HL-60 (cell line): Measurements from ENCODE around the gene ENPP3.

Experiments
- DNase-seq, 2 experiments: peaks; one replicate each; pipeline ENCODE4 v3.0.0-alpha.2; 2010 to 2020; ENCODE audit warnings: low read depth in 1 of 2, low spot score in 1 of 2
- H3K27ac ChIP-seq: fragments of 250-450 bp; sonication (Bioruptor Pico); replicated peaks from 2 replicates; pipeline ENCODE4 v1.5.1; 2020; ENCODE audit warnings: mild to moderate bottlenecking, moderate library complexity
- H3K27me3 ChIP-seq: fragments of 250-450 bp; sonication (Bioruptor Pico); 2 replicates; pipeline ENCODE4 v1.5.1; 2021; ENCODE audit warnings: mild to moderate bottlenecking, moderate library complexity; ENCODE audit not compliant: insufficient read depth, poor library complexity, severe bottlenecking
- H3K4me3 ChIP-seq: replicated peaks from 2 replicates; pipeline ENCODE4 v1.5.1; 2011; ENCODE audit warnings: mild to moderate bottlenecking, control low read depth, low read length; ENCODE audit not compliant: insufficient read depth
- GABPA ChIP-seq: IDR thresholded peaks from 2 replicates; pipeline ENCODE4 v1.6.1; 2012; ENCODE audit warnings: low read depth
- POLR2AphosphoS5 ChIP-seq: IDR thresholded peaks from 2 replicates; pipeline ENCODE4 v1.6.1; 2012; ENCODE audit warnings: low read depth
- SPI1 ChIP-seq: IDR thresholded peaks from 2 replicates; pipeline ENCODE4 v1.6.1; 2012; ENCODE audit warnings: low read depth, mild to moderate bottlenecking, borderline replicate concordance
- TF ChIP-seq, protein P1 (sequence below): IDR thresholded peaks from one replicate; pipeline ENCODE4 v1.5.1; 2011; ENCODE audit warnings: low read length, control low read depth, inconsistent platforms; ENCODE audit not compliant: insufficient read depth
- TF ChIP-seq, protein P2 (sequence below): IDR thresholded peaks from 2 replicates; pipeline ENCODE4 v1.6.1; 2012; ENCODE audit warnings: low read depth; ENCODE audit not compliant: insufficient replicate concordance

The ENPP3 gene

DNA sequence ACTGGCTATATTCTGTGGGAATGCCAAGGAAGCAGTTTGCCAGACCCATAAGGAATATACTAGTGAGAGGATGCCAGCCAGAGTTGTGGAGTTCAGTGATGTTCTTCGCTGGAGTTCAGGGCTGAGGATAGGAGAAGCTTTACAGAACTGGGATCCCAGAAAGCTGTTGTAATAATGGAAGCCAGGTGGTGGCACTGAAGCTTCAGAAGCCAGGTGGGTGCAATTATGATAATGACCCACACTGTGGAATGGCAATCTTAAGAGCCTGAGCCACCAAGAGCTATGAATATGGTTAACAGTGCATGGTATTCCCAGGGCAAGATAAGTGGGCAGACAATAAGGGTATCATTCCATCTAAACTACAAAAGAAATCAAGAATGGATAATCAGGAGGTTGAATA is 145.7 kb downstream of the ENPP3 start:
- no peaks in the 10 kb centered on the region for H3K27me3 ChIP-seq
- H3K27ac ChIP-seq, result no peak overlapping the region
- TF ChIP-seq, protein P1, sequence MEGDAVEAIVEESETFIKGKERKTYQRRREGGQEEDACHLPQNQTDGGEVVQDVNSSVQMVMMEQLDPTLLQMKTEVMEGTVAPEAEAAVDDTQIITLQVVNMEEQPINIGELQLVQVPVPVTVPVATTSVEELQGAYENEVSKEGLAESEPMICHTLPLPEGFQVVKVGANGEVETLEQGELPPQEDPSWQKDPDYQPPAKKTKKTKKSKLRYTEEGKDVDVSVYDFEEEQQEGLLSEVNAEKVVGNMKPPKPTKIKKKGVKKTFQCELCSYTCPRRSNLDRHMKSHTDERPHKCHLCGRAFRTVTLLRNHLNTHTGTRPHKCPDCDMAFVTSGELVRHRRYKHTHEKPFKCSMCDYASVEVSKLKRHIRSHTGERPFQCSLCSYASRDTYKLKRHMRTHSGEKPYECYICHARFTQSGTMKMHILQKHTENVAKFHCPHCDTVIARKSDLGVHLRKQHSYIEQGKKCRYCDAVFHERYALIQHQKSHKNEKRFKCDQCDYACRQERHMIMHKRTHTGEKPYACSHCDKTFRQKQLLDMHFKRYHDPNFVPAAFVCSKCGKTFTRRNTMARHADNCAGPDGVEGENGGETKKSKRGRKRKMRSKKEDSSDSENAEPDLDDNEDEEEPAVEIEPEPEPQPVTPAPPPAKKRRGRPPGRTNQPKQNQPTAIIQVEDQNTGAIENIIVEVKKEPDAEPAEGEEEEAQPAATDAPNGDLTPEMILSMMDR, result no peak
- no peak for TF ChIP-seq POLR2AphosphoS5
- TF ChIP-seq SPI1, result no peak
- TF ChIP-seq, protein P2, sequence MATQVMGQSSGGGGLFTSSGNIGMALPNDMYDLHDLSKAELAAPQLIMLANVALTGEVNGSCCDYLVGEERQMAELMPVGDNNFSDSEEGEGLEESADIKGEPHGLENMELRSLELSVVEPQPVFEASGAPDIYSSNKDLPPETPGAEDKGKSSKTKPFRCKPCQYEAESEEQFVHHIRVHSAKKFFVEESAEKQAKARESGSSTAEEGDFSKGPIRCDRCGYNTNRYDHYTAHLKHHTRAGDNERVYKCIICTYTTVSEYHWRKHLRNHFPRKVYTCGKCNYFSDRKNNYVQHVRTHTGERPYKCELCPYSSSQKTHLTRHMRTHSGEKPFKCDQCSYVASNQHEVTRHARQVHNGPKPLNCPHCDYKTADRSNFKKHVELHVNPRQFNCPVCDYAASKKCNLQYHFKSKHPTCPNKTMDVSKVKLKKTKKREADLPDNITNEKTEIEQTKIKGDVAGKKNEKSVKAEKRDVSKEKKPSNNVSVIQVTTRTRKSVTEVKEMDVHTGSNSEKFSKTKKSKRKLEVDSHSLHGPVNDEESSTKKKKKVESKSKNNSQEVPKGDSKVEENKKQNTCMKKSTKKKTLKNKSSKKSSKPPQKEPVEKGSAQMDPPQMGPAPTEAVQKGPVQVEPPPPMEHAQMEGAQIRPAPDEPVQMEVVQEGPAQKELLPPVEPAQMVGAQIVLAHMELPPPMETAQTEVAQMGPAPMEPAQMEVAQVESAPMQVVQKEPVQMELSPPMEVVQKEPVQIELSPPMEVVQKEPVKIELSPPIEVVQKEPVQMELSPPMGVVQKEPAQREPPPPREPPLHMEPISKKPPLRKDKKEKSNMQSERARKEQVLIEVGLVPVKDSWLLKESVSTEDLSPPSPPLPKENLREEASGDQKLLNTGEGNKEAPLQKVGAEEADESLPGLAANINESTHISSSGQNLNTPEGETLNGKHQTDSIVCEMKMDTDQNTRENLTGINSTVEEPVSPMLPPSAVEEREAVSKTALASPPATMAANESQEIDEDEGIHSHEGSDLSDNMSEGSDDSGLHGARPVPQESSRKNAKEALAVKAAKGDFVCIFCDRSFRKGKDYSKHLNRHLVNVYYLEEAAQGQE, result no peak
- TF ChIP-seq GABPA, result no peak
- DNase-seq, result no peak
- no peak overlapping the region for H3K4me3 ChIP-seq

DNA sequence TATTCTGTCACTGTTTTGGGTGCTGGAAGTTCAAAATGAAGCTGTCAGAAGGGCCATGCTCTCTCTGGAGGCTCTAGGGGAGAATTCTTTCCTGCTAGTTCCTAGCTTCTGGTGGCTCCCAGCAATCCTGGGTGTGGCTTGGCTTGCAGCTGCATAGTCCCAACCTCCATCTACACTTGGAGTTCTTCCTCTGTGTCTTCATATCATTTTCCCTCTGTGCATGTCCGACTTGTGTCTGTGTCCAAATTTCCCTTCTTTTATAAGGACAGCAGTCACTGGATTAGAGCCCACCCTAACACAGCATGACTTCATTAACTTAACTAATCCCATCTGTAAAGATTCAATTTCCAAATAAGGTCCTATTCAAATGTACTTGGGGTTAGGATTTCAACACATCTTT is 147.5 kb downstream of the ENPP3 start:
- Histone ChIP-seq H3K27me3 (no peaks in the 10 kb centered on the region), H3K27ac (no peak overlapping the region), H3K4me3 (no peak overlapping the region)
- TF ChIP-seq POLR2AphosphoS5 (no peak), GABPA (no peak), SPI1 (no peak)
- TF ChIP-seq, protein P1, result no peak
- TF ChIP-seq, protein P2, result no peak
- DNase-seq, result no peak

DNA sequence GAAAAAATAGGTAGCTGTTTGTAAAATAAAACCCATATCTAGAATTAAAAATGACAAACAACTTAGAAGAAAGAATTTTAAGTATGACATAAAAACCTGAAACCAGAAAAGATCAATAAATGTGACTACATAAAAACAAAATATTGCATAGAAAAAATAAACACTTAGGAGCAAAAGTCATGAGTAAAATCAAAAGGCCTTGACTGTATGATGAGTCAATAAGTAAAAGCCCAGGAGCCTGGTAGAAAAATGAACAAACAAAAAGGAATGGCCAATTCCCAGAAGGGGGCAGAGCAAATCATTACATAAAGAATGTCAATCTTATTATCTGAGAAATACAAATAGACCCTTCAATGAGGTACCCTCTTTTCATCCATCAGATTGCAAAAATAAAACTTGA is 150.0 kb downstream of the ENPP3 start:
- TF ChIP-seq, protein P1, result no peak
- TF ChIP-seq, protein P2, result no peak
- TF ChIP-seq SPI1, result no peak
- no peak for TF ChIP-seq POLR2AphosphoS5
- no peak for TF ChIP-seq GABPA
- Histone ChIP-seq H3K27me3 (no peaks in the 10 kb centered on the region), H3K27ac (no peak overlapping the region), H3K4me3 (no peak overlapping the region)
- no peak for DNase-seq
